K562 (cell line): ENCODE data around the gene TICRR. TPM values are rescaled to one million over a fixed set of nuclear protein-coding genes. Genes with fewer than 3 reads are reported as not detected.

Source experiments
- ATAC-seq: fragments of 200-7000 bp; cut with Tn5 transposase; 3 replicates; pipeline ENCODE4 v1.9.1; 2020; ENCODE audit warnings: moderate library complexity
- BruUV-seq: library from RNA; stranded (reverse); fragments of 400-500 nt; replicated peaks from 2 replicates; lab custom pipeline; 2021; lab: Mats Ljungman, UMichigan
- CTCF ChIA-PET: fragments of 300-600 bp; formaldehyde crosslinking; extraction: SDS; loops from one replicate; lab custom pipeline; 2021; ENCODE audit warnings: low intra/inter-chr PET ratio; lab: Yijun Ruan, JAX
- POLR2A ChIA-PET: fragments of 300-600, 350-650 bp; sonication (Branson Sonifier 250); formaldehyde crosslinking; extraction: SDS; loops from one replicate; lab custom pipeline; 2021; ENCODE audit warnings: antibody characterized with exemption, inconsistent platforms; lab: Yijun Ruan, JAX
- DNase-seq, 4 experiments: peaks; one replicate each; pipeline versions ENCODE4 v3.0.0 to v3.0.0-alpha.2; 2011 to 2018; ENCODE audit warnings: low spot score in 3 of 4, mixed read lengths in 3 of 4; ENCODE audit errors: extremely low read depth in 1 of 4
- FAIRE-seq: peaks from 2 replicates; lab custom pipeline; 2011; peaks lifted over from hg19 to GRCh38; lab: Jason Lieb, UNC
- H2AFZ ChIP-seq: 2 replicates; pipeline ENCODE4 v1.6.0; 2011; ENCODE audit warnings: low read depth, low read length, control low read depth, inconsistent platforms
- H3K27ac ChIP-seq: fragments of 200-600 bp; 3 replicates; pipeline ENCODE4 v1.8.0; 2011; ENCODE audit warnings: low read depth, mild to moderate bottlenecking, control low read depth, inconsistent platforms, low read length, moderate library complexity, mixed read lengths; ENCODE audit errors: extremely low read depth
- H3K27me3 ChIP-seq, 2 experiments: fragments of 300-600 bp in 1 of 2; 2 replicates in 1 of 2; 3 replicates in 1 of 2; pipeline versions ENCODE4 v1.6.0 to v1.8.0; 2011; ENCODE audit warnings: inconsistent platforms in 2 of 2, low read length in 2 of 2, mild to moderate bottlenecking in 1 of 2, mixed read lengths in 1 of 2, moderate library complexity in 1 of 2; ENCODE audit not compliant: control insufficient read depth in 2 of 2, insufficient read depth in 2 of 2
- H3K36me3 ChIP-seq: fragments of 300-600 bp; 3 replicates; pipeline ENCODE4 v1.8.0; 2011; ENCODE audit warnings: mild to moderate bottlenecking, low read length, inconsistent platforms; ENCODE audit not compliant: control insufficient read depth, insufficient read depth
- H3K4me1 ChIP-seq, 2 experiments: fragments of 200-600 bp in 1 of 2; replicated peaks in 1 of 2; 2 replicates in 1 of 2; 3 replicates in 1 of 2; pipeline versions ENCODE4 v1.5.1 to v1.8.0; 2011; ENCODE audit warnings: inconsistent platforms in 2 of 2, low read length in 2 of 2, mild to moderate bottlenecking in 1 of 2, mixed read lengths in 1 of 2, moderate library complexity in 1 of 2; ENCODE audit not compliant: control insufficient read depth in 2 of 2, insufficient read depth in 2 of 2
- H3K4me2 ChIP-seq: 2 replicates; pipeline ENCODE4 v1.6.1; 2011; ENCODE audit warnings: low read length, control low read depth, inconsistent platforms, mixed read lengths; ENCODE audit not compliant: insufficient read depth
- H3K4me3 ChIP-seq: fragments of 200-600 bp; sonication (generic), shearing (Covaris generic); 2 replicates; pipeline ENCODE4 v1.5.1; 2016; ENCODE audit warnings: control low read depth, inconsistent platforms
- H3K79me2 ChIP-seq: fragments of 200-600 bp; 3 replicates; pipeline ENCODE4 v1.8.0; 2011; ENCODE audit warnings: low read length, inconsistent platforms; ENCODE audit not compliant: control insufficient read depth, insufficient read depth
- H3K9ac ChIP-seq, 2 experiments: 2 replicates each; pipeline versions ENCODE4 v1.6.0 to v1.6.1; 2011; ENCODE audit warnings: low read depth in 2 of 2, low read length in 2 of 2, control low read depth in 1 of 2, inconsistent platforms in 1 of 2, mild to moderate bottlenecking in 1 of 2, mixed read lengths in 1 of 2; ENCODE audit not compliant: insufficient read depth in 1 of 2
- H3K9me1 ChIP-seq: one replicate; pipeline ENCODE4 v1.6.0; 2011; ENCODE audit warnings: inconsistent platforms, mild to moderate bottlenecking, low read length, moderate library complexity; ENCODE audit not compliant: control insufficient read depth, insufficient read depth
- H3K9me3 ChIP-seq: replicated peaks from 2 replicates; pipeline ENCODE4 v1.5.1; 2011; ENCODE audit warnings: low read depth, low read length, inconsistent platforms; ENCODE audit not compliant: control insufficient read depth, insufficient read depth
- H4K20me1 ChIP-seq: replicated peaks from 2 replicates; pipeline ENCODE4 v1.6.1; 2011; ENCODE audit warnings: low read length, inconsistent platforms, mixed read lengths; ENCODE audit not compliant: control insufficient read depth, insufficient read depth
- ELF4 ChIP-seq: fragments of 450-650 bp; formaldehyde crosslinking; IDR thresholded peaks from 2 replicates; pipeline ENCODE4 v1.4.0; 2022; ENCODE audit warnings: missing genetic modification characterization
- L3MBTL2 ChIP-seq: fragments of 450-650 bp; IDR thresholded peaks from 2 replicates; pipeline ENCODE4 v1.6.1; 2016; ENCODE audit warnings: mild to moderate bottlenecking, moderate library complexity
- WGBS: fragments of 100-300 bp; shearing (Covaris generic); methylation state at CpG from one replicate; pipeline ENCODE4 v1.1.6; 2016; ENCODE audit warnings: low coverage, mixed read lengths; ENCODE audit not compliant: insufficient coverage; ENCODE audit errors: missing lambda C conversion rate; 5-methylcytosine and 5-hydroxymethylcytosine counted together
- in situ Hi-C: fragments of 300-500 bp; cut with MboI; formaldehyde crosslinking; loops from 4 replicates; pipeline ENCODE4 v1.15.0; 2018; ENCODE audit warnings: inconsistent platforms, mixed read lengths
- intact Hi-C: fragments of 100-400 bp; cut with micrococcal nuclease; formaldehyde crosslinking; loops from 2 replicates; pipeline ENCODE4 v1.14.2; 2022
- polyA plus RNA-seq, 8 experiments: library from polyadenylated mRNA; depleted of rRNA in 4 of 8; stranded (reverse) in 5 of 8; unstranded in 3 of 8; fragments of >200 nt; fragmentation: Nextera tagmentation in 2 of 8; fragmentation: Illumina TruSeq in 1 of 8; extraction: Ambion mirVana in 2 of 8; extraction: Trizol in 1 of 8; gene quantifications; 2 replicates each; pipeline versions ENCODE4 v1.2.1 to v1.2.3, GENCODE V29; 2011 to 2014; ENCODE audit warnings: inconsistent platforms in 1 of 8, missing spikeins in 1 of 8
- total RNA-seq, 7 experiments: library from RNA; depleted of rRNA in 6 of 7; stranded (reverse); fragments of >200 nt in 6 of 7; fragmentation: Illumina TruSeq in 2 of 7; extraction: Trizol in 2 of 7; gene quantifications; 2 replicates each; pipeline versions ENCODE4 v1.2.1 to v1.2.3, GENCODE V29; 2011 to 2021; ENCODE audit warnings: low replicate concordance in 1 of 7
- TF ChIP-seq, protein P1 (sequence below), 2 experiments: fragments of 450-650 bp; formaldehyde crosslinking in 1 of 2; IDR thresholded peaks; 2 replicates each; pipeline versions ENCODE4 v1.4.0 to v1.6.1; 2014 to 2020; ENCODE audit warnings: mild to moderate bottlenecking in 2 of 2, borderline replicate concordance in 1 of 2, low read depth in 1 of 2

Gene TICRR
- total and polyA plus RNA-seq, 9 of the 15 experiments (the other 6 are each of a cell fraction or from before 2014, with no cell fraction given) = 0.84 to 22.9 (median 13.7) TPM

DNA sequence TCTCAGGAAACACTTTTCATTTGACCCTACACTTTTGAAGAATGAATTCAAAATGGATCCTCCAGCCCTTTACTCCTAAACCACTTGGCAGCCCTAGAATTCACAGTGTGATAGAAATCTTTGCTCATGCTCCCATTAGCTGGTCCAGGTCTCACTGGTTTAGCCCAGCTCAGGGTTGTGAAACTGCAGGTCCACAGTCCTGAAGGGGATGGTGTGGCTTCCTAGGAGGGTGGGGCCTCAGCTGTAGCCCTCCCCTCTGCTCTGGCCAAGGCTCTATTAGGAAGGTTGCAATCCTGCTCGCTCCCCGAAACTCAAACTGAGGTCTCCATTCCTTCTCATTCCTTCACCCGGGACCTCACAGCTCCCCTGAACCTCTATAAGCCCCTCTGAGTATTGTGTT lies 21.6 kb upstream of the TICRR start:
- ATAC-seq (peak; percentile 69), FAIRE-seq (no peak), DNase-seq (no peak)
- Histone ChIP-seq H3K27me3 (peaks cover 2 to 25% of the 10 kb centered on the region in 2 experiments; a peak in 3 of 5 replicates), H3K4me3 (no peak overlapping the region), H3K4me2 (no peak overlapping the region), H3K9me3 (no peaks in the 10 kb centered on the region), H2AFZ (no peak overlapping the region), H3K9ac (no peak overlapping the region), H3K36me3 (no peaks in the 10 kb centered on the region), H3K27ac (no peak overlapping the region), H4K20me1 (no peaks in the 10 kb centered on the region; the same call in 1 of the 2 replicates), H3K9me1 (no peaks in the 10 kb centered on the region), H3K4me1 (peaks cover 0 to 7% of the 10 kb centered on the region in 2 experiments; a peak in 2 of 5 replicates), H3K79me2 (no peaks in the 10 kb centered on the region)
- POLR2A ChIA-PET = interaction anchor here (0.6 to 1.7 kb wide), 4 partner anchors 14 to 181 kb away, joined by 3 to 12 read pairs (median 4); partner anchors contain the start of gene TICRR
- CTCF ChIA-PET = no interaction called here
- in situ Hi-C loops = no loop called here
- BruUV-seq = no TSS peak
- WGBS = 10% methylated on average over 3 of the region's 3 CpGs
- intact Hi-C loops = loop anchor here (10.0 kb wide), 1 partner anchor 199 kb away; no protein-coding TSS in a partner anchor
- no peak for TF ChIP-seq ELF4 (CRISPR knock-in tag)
- TF ChIP-seq L3MBTL2 = no peak
- TF ChIP-seq, protein P1, sequence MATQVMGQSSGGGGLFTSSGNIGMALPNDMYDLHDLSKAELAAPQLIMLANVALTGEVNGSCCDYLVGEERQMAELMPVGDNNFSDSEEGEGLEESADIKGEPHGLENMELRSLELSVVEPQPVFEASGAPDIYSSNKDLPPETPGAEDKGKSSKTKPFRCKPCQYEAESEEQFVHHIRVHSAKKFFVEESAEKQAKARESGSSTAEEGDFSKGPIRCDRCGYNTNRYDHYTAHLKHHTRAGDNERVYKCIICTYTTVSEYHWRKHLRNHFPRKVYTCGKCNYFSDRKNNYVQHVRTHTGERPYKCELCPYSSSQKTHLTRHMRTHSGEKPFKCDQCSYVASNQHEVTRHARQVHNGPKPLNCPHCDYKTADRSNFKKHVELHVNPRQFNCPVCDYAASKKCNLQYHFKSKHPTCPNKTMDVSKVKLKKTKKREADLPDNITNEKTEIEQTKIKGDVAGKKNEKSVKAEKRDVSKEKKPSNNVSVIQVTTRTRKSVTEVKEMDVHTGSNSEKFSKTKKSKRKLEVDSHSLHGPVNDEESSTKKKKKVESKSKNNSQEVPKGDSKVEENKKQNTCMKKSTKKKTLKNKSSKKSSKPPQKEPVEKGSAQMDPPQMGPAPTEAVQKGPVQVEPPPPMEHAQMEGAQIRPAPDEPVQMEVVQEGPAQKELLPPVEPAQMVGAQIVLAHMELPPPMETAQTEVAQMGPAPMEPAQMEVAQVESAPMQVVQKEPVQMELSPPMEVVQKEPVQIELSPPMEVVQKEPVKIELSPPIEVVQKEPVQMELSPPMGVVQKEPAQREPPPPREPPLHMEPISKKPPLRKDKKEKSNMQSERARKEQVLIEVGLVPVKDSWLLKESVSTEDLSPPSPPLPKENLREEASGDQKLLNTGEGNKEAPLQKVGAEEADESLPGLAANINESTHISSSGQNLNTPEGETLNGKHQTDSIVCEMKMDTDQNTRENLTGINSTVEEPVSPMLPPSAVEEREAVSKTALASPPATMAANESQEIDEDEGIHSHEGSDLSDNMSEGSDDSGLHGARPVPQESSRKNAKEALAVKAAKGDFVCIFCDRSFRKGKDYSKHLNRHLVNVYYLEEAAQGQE (IDR thresholded peaks at IDR 0.05; ENCODE audit: borderline replicate concordance) = peak; percentile 58
- TF ChIP-seq, protein P1 (CRISPR knock-in tag; IDR thresholded peaks at IDR 0.05; ENCODE audit: low read depth) = no peak
